Measurements from ENCODE around the gene SFTPB.

- TF ChIP-seq, protein P1, sequence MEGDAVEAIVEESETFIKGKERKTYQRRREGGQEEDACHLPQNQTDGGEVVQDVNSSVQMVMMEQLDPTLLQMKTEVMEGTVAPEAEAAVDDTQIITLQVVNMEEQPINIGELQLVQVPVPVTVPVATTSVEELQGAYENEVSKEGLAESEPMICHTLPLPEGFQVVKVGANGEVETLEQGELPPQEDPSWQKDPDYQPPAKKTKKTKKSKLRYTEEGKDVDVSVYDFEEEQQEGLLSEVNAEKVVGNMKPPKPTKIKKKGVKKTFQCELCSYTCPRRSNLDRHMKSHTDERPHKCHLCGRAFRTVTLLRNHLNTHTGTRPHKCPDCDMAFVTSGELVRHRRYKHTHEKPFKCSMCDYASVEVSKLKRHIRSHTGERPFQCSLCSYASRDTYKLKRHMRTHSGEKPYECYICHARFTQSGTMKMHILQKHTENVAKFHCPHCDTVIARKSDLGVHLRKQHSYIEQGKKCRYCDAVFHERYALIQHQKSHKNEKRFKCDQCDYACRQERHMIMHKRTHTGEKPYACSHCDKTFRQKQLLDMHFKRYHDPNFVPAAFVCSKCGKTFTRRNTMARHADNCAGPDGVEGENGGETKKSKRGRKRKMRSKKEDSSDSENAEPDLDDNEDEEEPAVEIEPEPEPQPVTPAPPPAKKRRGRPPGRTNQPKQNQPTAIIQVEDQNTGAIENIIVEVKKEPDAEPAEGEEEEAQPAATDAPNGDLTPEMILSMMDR (IDR thresholded peaks at IDR 0.05), result no peak
- no peak for TF ChIP-seq POLR2A (IDR thresholded peaks at IDR 0.05)
Observed at GRCh38 chr2:85708641-85709040, 40.6 kb upstream of the SFTPB start.
